ENCODE data around the gene PHLDA1. TPM values are rescaled to one million over a fixed set of nuclear protein-coding genes. Genes with fewer than 3 reads are reported as not detected.

PHLDA1 gene
- total and polyA plus RNA-seq, 2 of the 13 experiments (the other 11 are each of a cell fraction or from before 2014, with no cell fraction given) = 33.8 to 41.0 TPM

DNA sequence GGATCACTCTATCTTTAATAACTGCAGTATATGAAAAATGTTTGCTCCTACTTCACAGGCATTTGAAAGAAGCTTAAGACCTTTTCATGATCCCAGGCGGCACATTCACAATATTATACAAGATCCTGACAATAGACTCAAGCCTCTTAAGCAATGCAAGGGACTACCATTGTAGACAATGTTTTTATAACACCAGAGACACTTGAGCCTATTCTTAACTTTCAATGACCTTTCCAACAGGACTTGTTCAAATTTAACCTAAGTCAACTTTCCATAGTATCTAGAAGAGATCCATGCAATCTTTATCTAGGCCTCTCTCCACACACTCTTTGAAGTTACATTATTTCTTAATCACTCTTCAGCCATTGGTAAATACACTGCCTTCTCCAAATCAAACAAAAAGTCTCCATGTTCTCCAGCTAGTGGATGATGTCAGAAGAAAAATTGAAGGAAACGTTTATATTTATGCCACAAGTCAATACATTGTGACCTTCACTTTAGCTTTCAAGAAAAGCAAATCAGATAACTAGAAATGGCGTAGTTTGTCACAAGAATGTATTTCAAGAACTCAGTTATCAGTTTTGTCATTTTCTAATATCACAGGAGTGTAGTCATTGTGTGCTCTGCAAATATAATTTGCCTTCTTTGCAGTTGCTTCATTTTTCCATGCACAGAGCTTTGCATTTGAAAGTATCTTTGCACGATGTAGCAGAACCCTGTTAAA lies 41.2 kb downstream of the PHLDA1 start (continued):
- TF ChIP-seq TEAD3 (CRISPR knock-in tag; optimal IDR thresholded peaks at IDR 0.05; ENCODE audit: borderline replicate concordance) (peak; percentile 42), PHF8 (CRISPR knock-in tag; IDR thresholded peaks at IDR 0.05) (0 out of 2 replicates have a peak, but pooled peaks have one; percentile 21), ATF5 (CRISPR knock-in tag; IDR thresholded peaks at IDR 0.05; ENCODE audit: low read depth) (no peak), SCMH1 (CRISPR knock-in tag; IDR thresholded peaks at IDR 0.05; ENCODE audit: borderline replicate concordance) (no peak), KDM6A (CRISPR knock-in tag; IDR thresholded peaks at IDR 0.05; ENCODE audit: low read depth) (peak; percentile 81; the same call in 1 of the 2 replicates), ZNF274 (CRISPR knock-in tag; IDR thresholded peaks at IDR 0.05) (no peak), ZNF292 (CRISPR knock-in tag; IDR thresholded peaks at IDR 0.05; ENCODE audit: borderline replicate concordance, low read depth) (no peak), RXRA (CRISPR knock-in tag; IDR thresholded peaks at IDR 0.05) (peak; percentile 45; the same call in 1 of the 2 replicates), IRX3 (CRISPR knock-in tag; IDR thresholded peaks at IDR 0.05; ENCODE audit: borderline replicate concordance, low read depth) (peak; percentile 68; the same call in 1 of the 2 replicates), PITX1 (CRISPR knock-in tag; IDR thresholded peaks at IDR 0.05) (peak; percentile 97), SNAPC4 (CRISPR knock-in tag; IDR thresholded peaks at IDR 0.05) (no peak), SMC3 (IDR thresholded peaks at IDR 0.05; ENCODE audit: low read length) (peak; percentile 20; the same call in 1 of the 2 replicates), HMG20B (CRISPR knock-in tag; conservative IDR thresholded peaks at IDR 0.05) (peak; percentile 93), E2F2 (CRISPR knock-in tag; IDR thresholded peaks at IDR 0.05; ENCODE audit: borderline replicate concordance) (no peak), KLF9 (CRISPR knock-in tag; IDR thresholded peaks at IDR 0.05; ENCODE audit: low read depth) (no peak)
- TF ChIP-seq, protein P1, sequence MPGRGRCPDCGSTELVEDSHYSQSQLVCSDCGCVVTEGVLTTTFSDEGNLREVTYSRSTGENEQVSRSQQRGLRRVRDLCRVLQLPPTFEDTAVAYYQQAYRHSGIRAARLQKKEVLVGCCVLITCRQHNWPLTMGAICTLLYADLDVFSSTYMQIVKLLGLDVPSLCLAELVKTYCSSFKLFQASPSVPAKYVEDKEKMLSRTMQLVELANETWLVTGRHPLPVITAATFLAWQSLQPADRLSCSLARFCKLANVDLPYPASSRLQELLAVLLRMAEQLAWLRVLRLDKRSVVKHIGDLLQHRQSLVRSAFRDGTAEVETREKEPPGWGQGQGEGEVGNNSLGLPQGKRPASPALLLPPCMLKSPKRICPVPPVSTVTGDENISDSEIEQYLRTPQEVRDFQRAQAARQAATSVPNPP (CRISPR knock-in tag; IDR thresholded peaks at IDR 0.05) = peak; percentile 73; the same call in 1 of the 2 replicates
- TF ChIP-seq, protein P2, sequence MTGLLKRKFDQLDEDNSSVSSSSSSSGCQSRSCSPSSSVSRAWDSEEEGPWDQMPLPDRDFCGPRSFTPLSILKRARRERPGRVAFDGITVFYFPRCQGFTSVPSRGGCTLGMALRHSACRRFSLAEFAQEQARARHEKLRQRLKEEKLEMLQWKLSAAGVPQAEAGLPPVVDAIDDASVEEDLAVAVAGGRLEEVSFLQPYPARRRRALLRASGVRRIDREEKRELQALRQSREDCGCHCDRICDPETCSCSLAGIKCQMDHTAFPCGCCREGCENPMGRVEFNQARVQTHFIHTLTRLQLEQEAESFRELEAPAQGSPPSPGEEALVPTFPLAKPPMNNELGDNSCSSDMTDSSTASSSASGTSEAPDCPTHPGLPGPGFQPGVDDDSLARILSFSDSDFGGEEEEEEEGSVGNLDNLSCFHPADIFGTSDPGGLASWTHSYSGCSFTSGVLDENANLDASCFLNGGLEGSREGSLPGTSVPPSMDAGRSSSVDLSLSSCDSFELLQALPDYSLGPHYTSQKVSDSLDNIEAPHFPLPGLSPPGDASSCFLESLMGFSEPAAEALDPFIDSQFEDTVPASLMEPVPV (CRISPR knock-in tag; IDR thresholded peaks at IDR 0.05) = 0 out of 2 replicates have a peak, but pooled peaks have one; percentile 57
